ENCODE results near the gene CNTF. TPM values are rescaled to one million over a fixed set of nuclear protein-coding genes. Genes with fewer than 3 reads are reported as not detected.

The CNTF gene
- total and polyA plus RNA-seq, 2 experiments from 2014 or later: 0.24 to 1.8 TPM

GRCh38 chr11:58631378-58631777, 8.9 kb downstream of the CNTF start:
- no peaks in the 10 kb centered on the region for H3K9me2 ChIP-seq (ENCODE audit: insufficient read depth)
- peaks cover 7% of the 10 kb centered on the region for H3K4me1 ChIP-seq (ENCODE audit: insufficient read depth)
- no peaks in the 10 kb centered on the region for H3K36me3 ChIP-seq (ENCODE audit: insufficient read depth)
- no peak overlapping the region for H3K4me3 Mint-ChIP-seq
- H3K27ac ChIP-seq (ENCODE audit: low read depth): no peak overlapping the region
- H4K20me1 ChIP-seq (replicated peaks; ENCODE audit: insufficient read depth): no peaks in the 10 kb centered on the region
- no peak overlapping the region for H2AFZ ChIP-seq
- no peaks in the 10 kb centered on the region for H3K27me3 ChIP-seq (ENCODE audit: insufficient read depth)
- H3K4me3 ChIP-seq: no peak overlapping the region
- no peak for TF ChIP-seq ZNF114 (CRISPR knock-in tag; IDR thresholded peaks at IDR 0.05)
- TF ChIP-seq ZNF331 (CRISPR knock-in tag; IDR thresholded peaks at IDR 0.05; ENCODE audit: low read depth): no peak
- no peak for TF ChIP-seq EZH2 (IDR thresholded peaks at IDR 0.05; ENCODE audit: low read depth, unreplicated experiment)
- H3K79me2 ChIP-seq (replicated peaks; ENCODE audit: insufficient read depth): no peaks in the 10 kb centered on the region
- DNase-seq (ENCODE audit: low spot score) (no peak), ATAC-seq (no peak)
- H3K9me3 Mint-ChIP-seq: no peaks in the 10 kb centered on the region
- no peaks in the 10 kb centered on the region; the same call in 2 of the 3 replicates for H3K36me3 Mint-ChIP-seq (ENCODE audit: low read depth)
- H3F3A ChIP-seq (replicated peaks; ENCODE audit: low read depth): no peaks in the 10 kb centered on the region
- H3K27me3 Mint-ChIP-seq (ENCODE audit: insufficient read depth, low read depth, poor library complexity): no peaks in the 10 kb centered on the region
- no peaks in the 10 kb centered on the region for H3K4me1 Mint-ChIP-seq
- H3K27ac Mint-ChIP-seq: no peak overlapping the region
- H3K4me2 ChIP-seq: no peak overlapping the region

GRCh38 chr11:58632510-58632909, 10.0 kb downstream of the CNTF start:
- H3K27ac ChIP-seq (ENCODE audit: low read depth): no peak overlapping the region
- H3K4me3 Mint-ChIP-seq: no peak overlapping the region
- no peaks in the 10 kb centered on the region for H3K36me3 ChIP-seq (ENCODE audit: insufficient read depth)
- no peaks in the 10 kb centered on the region for H3K27me3 ChIP-seq (ENCODE audit: insufficient read depth)
- H3K9me2 ChIP-seq (ENCODE audit: insufficient read depth): no peaks in the 10 kb centered on the region
- no peaks in the 10 kb centered on the region for H4K20me1 ChIP-seq (replicated peaks; ENCODE audit: insufficient read depth)
- H3K27me3 Mint-ChIP-seq (ENCODE audit: insufficient read depth, low read depth, poor library complexity): no peaks in the 10 kb centered on the region
- no peak overlapping the region for H3K27ac Mint-ChIP-seq
- no peaks in the 10 kb centered on the region for H3K4me1 Mint-ChIP-seq
- no peaks in the 10 kb centered on the region for H3K79me2 ChIP-seq (replicated peaks; ENCODE audit: insufficient read depth)
- H3K4me2 ChIP-seq: no peak overlapping the region
- no peak for TF ChIP-seq ETS1 (IDR thresholded peaks at IDR 0.05)
- TF ChIP-seq EZH2phosphoT487 (IDR thresholded peaks at IDR 0.05; ENCODE audit: unreplicated experiment): no peak
- no peak for TF ChIP-seq POLR2AphosphoS5 (IDR thresholded peaks at IDR 0.05; ENCODE audit: low read depth)
- TF ChIP-seq NANOG (IDR thresholded peaks at IDR 0.05; ENCODE audit: borderline replicate concordance): no peak
- no peak for TF ChIP-seq CTCF (conservative IDR thresholded peaks at IDR 0.05; ENCODE audit: low read depth in 2 of 2)
- TF ChIP-seq ZNF462 (CRISPR knock-in tag; IDR thresholded peaks at IDR 0.05): no peak
- no peak for TF ChIP-seq JUNB (IDR thresholded peaks at IDR 0.05; ENCODE audit: unreplicated experiment)
- TF ChIP-seq ZNF114 (CRISPR knock-in tag; IDR thresholded peaks at IDR 0.05): no peak
- no peak for TF ChIP-seq ZNF331 (CRISPR knock-in tag; IDR thresholded peaks at IDR 0.05; ENCODE audit: low read depth)
- TF ChIP-seq EZH2 (IDR thresholded peaks at IDR 0.05; ENCODE audit: low read depth, unreplicated experiment): no peak
- TF ChIP-seq CREB1 (CRISPR knock-in tag; IDR thresholded peaks at IDR 0.05; ENCODE audit: low read depth): no peak
- no peak overlapping the region for H2AFZ ChIP-seq
- H3K9me3 Mint-ChIP-seq: no peaks in the 10 kb centered on the region
- no peak for ATAC-seq
- H3K4me3 ChIP-seq: no peak overlapping the region
- no peaks in the 10 kb centered on the region for H3K36me3 Mint-ChIP-seq (ENCODE audit: low read depth)
- H3K4me1 ChIP-seq (ENCODE audit: insufficient read depth): peaks cover 7% of the 10 kb centered on the region
- no peak for DNase-seq (ENCODE audit: low spot score)
- no peaks in the 10 kb centered on the region for H3F3A ChIP-seq (replicated peaks; ENCODE audit: low read depth)

Measured in GM23338 (cell line).